Measurements from ENCODE around the gene GIPC3. TPM values are rescaled to one million over a fixed set of nuclear protein-coding genes. Genes with fewer than 3 reads are reported as not detected.

GIPC3 gene
- total RNA-seq, 1 donor from 2014 or later: not detected

DNA sequence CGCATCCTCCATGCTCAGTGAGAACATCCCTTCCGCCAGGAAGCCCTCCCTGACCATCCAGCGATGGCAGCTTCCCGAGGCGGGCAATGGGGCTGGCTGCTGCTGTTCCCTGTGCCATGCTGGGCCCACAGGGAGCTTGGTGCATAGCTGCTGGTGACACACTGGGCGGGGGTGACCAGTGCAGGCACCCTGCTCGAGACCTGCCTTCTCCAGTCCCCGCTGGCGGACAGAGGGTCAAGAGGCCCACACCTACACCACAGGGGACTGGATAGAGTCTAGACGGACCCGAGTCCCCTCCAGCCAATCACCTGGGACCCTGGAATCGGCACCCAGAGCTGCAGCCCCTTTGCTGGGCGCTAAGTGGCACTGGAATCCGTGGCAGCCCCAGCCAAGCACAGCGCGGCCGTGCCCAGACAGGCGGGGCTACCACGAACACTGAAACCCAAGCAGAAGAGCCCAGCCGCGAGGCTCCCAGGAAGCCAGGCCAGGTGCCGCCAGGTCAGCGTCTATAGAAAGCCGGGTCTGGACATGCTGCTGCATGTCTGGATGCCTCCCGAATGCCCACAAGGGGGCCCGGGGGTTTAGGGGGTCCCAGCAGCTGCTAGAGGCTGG is 30.4 kb downstream of the GIPC3 start:
- no peaks in the 10 kb centered on the region for H3K36me3 ChIP-seq
- H3K27ac ChIP-seq: no peak overlapping the region

DNA sequence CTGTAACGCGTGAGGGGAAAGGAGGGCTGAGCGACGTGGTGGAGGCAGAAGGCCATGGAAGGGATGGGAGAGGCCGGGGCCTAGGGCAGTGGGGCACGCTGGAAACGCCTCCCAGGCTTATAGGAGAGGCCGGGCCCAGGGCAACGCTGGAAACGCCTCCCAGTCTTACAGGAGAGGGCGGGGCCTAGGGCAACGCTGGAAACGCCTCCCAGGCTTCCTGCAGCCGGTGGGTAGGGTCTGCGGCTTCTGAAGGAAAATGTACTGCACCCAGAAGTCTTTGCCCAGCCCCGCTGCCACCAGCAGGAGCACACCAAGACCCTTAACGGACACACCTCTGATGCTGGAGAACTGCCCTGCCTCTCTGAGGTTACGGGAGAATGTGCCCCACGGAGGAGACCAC is 32.2 kb downstream of the GIPC3 start:
- Histone ChIP-seq H4K20me1 (ENCODE audit: low read depth) (peaks cover 7% of the 10 kb centered on the region), H3K27ac (no peak overlapping the region), H3F3A (ENCODE audit: low read depth) (peaks cover 3% of the 10 kb centered on the region), H3K9ac (no peak overlapping the region), H3K9me3 (ENCODE audit: low read depth) (no peaks in the 10 kb centered on the region), H3K79me2 (ENCODE audit: low read depth) (no peaks in the 10 kb centered on the region), H3K4me3 (no peak overlapping the region), H3K4me1 (no peaks in the 10 kb centered on the region), H3K4me2 (no peak overlapping the region), H2AFZ (replicated peaks) (no peak overlapping the region), H3K36me3 (no peaks in the 10 kb centered on the region), H3K27me3 (no peaks in the 10 kb centered on the region)
- Mint-ChIP-seq H3K4me1 (no peaks in the 10 kb centered on the region), H3K36me3 (no peaks in the 10 kb centered on the region), H3K27me3 (ENCODE audit: insufficient read depth, low read depth) (no peaks in the 10 kb centered on the region), H3K27ac (no peak overlapping the region), H3K9me3 (no peaks in the 10 kb centered on the region), H3K4me3 (no peak overlapping the region)
- DNase-seq (ENCODE audit: low spot score): peak; percentile 20
- TF ChIP-seq EZH2phosphoT487 (IDR thresholded peaks at IDR 0.05) (no peak), EZH2 (IDR thresholded peaks at IDR 0.05) (no peak)
- TF ChIP-seq, protein P1, sequence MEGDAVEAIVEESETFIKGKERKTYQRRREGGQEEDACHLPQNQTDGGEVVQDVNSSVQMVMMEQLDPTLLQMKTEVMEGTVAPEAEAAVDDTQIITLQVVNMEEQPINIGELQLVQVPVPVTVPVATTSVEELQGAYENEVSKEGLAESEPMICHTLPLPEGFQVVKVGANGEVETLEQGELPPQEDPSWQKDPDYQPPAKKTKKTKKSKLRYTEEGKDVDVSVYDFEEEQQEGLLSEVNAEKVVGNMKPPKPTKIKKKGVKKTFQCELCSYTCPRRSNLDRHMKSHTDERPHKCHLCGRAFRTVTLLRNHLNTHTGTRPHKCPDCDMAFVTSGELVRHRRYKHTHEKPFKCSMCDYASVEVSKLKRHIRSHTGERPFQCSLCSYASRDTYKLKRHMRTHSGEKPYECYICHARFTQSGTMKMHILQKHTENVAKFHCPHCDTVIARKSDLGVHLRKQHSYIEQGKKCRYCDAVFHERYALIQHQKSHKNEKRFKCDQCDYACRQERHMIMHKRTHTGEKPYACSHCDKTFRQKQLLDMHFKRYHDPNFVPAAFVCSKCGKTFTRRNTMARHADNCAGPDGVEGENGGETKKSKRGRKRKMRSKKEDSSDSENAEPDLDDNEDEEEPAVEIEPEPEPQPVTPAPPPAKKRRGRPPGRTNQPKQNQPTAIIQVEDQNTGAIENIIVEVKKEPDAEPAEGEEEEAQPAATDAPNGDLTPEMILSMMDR (IDR thresholded peaks at IDR 0.05): no peak

More for the DNA sequence above, 30.4 kb downstream of the GIPC3 start:
- DNase-seq (ENCODE audit: low spot score): no peak
- H3F3A ChIP-seq (ENCODE audit: low read depth): peaks cover 3% of the 10 kb centered on the region
- Mint-ChIP-seq H3K4me3 (no peak overlapping the region), H3K27me3 (ENCODE audit: insufficient read depth, low read depth) (no peaks in the 10 kb centered on the region), H3K4me1 (no peaks in the 10 kb centered on the region), H3K36me3 (no peaks in the 10 kb centered on the region), H3K9me3 (no peaks in the 10 kb centered on the region), H3K27ac (no peak overlapping the region)
- no peaks in the 10 kb centered on the region for H3K4me1 ChIP-seq
- H3K4me2 ChIP-seq: no peak overlapping the region
- TF ChIP-seq, protein P1 (IDR thresholded peaks at IDR 0.05): no peak
- TF ChIP-seq EZH2phosphoT487 (IDR thresholded peaks at IDR 0.05) (no peak), EZH2 (IDR thresholded peaks at IDR 0.05) (no peak)
- no peaks in the 10 kb centered on the region for H3K9me3 ChIP-seq (ENCODE audit: low read depth)
- H4K20me1 ChIP-seq (ENCODE audit: low read depth): peaks cover 7% of the 10 kb centered on the region
- no peak overlapping the region for H3K4me3 ChIP-seq
- H3K9ac ChIP-seq: no peak overlapping the region
- H3K79me2 ChIP-seq (ENCODE audit: low read depth): no peaks in the 10 kb centered on the region
- H3K27me3 ChIP-seq: no peaks in the 10 kb centered on the region
- H2AFZ ChIP-seq (replicated peaks): no peak overlapping the region

DNA sequence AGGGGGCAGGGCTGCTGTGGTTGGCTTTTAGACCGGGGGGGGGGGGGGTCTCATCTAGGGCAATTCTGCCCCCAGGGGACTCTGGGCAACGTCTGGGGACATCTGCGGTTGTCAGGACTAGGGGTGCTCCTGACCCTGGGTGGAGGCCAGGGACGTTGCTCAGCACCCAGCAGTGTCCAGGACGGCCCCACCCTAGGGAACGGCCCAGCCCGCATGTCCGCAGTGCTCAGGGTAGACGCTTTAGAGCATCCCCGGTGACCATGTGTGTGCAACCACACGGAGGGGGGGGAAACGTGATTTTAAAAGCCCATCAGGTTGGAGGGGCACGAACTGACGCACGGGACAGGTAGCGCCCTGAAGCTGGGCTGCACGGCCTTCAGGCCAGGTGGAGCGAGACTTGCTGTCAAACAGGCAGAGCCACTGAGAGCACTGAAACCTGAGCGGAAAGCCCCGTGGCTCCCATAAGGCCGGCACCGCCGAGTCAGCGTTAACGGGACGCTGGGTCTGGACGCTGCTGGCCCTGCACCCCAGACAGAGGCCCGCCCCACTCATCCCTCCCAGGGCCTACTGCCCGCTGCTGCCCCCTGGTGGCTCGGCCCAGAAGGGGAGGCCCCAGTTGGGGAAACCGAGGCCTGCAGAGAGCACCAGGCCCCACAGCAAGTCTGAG is 33.0 kb downstream of the GIPC3 start:
- no peaks in the 10 kb centered on the region for H3K9me3 Mint-ChIP-seq
- no peak overlapping the region for H3K27ac Mint-ChIP-seq
- H3K4me1 Mint-ChIP-seq: no peaks in the 10 kb centered on the region
- Histone ChIP-seq H3K9me3 (ENCODE audit: low read depth) (no peaks in the 10 kb centered on the region), H3K4me1 (no peaks in the 10 kb centered on the region), H3F3A (ENCODE audit: low read depth) (peaks cover 3% of the 10 kb centered on the region), H2AFZ (replicated peaks) (no peak overlapping the region), H3K4me2 (no peak overlapping the region), H3K27ac (no peak overlapping the region), H3K36me3 (no peaks in the 10 kb centered on the region), H3K4me3 (no peak overlapping the region), H3K9ac (no peak overlapping the region), H3K27me3 (no peaks in the 10 kb centered on the region), H4K20me1 (ENCODE audit: low read depth) (peaks cover 7% of the 10 kb centered on the region), H3K79me2 (ENCODE audit: low read depth) (no peaks in the 10 kb centered on the region)
- no peaks in the 10 kb centered on the region for H3K27me3 Mint-ChIP-seq (ENCODE audit: insufficient read depth, low read depth)
- H3K4me3 Mint-ChIP-seq: no peak overlapping the region
- DNase-seq (ENCODE audit: low spot score): peak; percentile 78
- peaks cover 2% of the 10 kb centered on the region for H3K36me3 Mint-ChIP-seq
- TF ChIP-seq EZH2phosphoT487 (IDR thresholded peaks at IDR 0.05) (no peak), EZH2 (IDR thresholded peaks at IDR 0.05) (no peak)
- TF ChIP-seq, protein P1 (IDR thresholded peaks at IDR 0.05): peak; percentile 82

All from neural progenitor cell (in vitro differentiated cells).